Measurements from ENCODE around the gene RCAN2. TPM values are rescaled to one million over a fixed set of nuclear protein-coding genes. Genes with fewer than 3 reads are reported as not detected.

Gene RCAN2
- total RNA-seq, 1 experiment from 2014 or later = 0.05 TPM

DNA sequence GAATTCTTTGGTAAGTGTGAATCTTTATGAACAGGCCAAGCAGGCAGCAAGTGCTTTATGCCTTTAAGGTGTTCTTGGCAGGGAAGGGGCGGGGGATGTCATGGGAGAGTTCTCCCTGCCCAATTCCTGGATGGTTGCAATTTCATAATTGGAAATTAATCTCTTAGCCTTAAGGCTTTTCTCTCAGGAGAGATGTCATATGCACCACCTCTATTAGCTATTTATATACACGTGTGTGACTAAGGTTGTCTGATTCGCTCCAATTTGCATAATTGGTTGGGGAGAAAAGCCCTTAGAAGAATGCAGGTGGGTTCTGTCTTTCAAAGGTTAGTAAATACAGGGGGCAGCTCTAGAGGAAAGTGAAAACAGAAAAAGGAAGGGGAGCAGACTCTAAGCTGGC, 315.3 kb downstream of the RCAN2 start:
- ATAC-seq (no peak), DNase-seq (ENCODE audit: low read depth, low spot score) (no peak)
- ChIA-PET CTCF (no interaction called here), POLR2A (no interaction called here)
- H3K9me3 ChIP-seq (ENCODE audit: control insufficient read depth, insufficient read depth, low read depth, low read length) = no peaks in the 10 kb centered on the region
- in situ Hi-C loops (cut with HindIII; ENCODE audit: low pct_unique_long_range_greater_than_20kb, low sequenced_read_pairs) (no loop called here), intact Hi-C loops (cut with micrococcal nuclease; ENCODE audit: unreplicated experiment) (no loop called here)
- TF ChIP-seq TCF7L2 (IDR thresholded peaks at IDR 0.05; ENCODE audit: low read depth, low read length) (no peak), SIN3A (IDR thresholded peaks at IDR 0.05; ENCODE audit: borderline replicate concordance, insufficient read depth, low read depth, low read length) (no peak), REST (IDR thresholded peaks at IDR 0.05; ENCODE audit: insufficient read depth in 1 of 2, low read depth in 2 of 2, low read length in 1 of 2) (no peak), CTCF (IDR thresholded peaks at IDR 0.05) (no peak), POLR2AphosphoS5 (IDR thresholded peaks at IDR 0.05; ENCODE audit: low read depth, low read length) (no peak)
- H3K4me3 ChIP-seq (ENCODE audit: low read depth in 2 of 2, low read length in 2 of 2) = no peak overlapping the region
- no TSS peak for BruUV-seq (replicated peaks)
- H3K4me1 ChIP-seq (ENCODE audit: control insufficient read depth, insufficient read depth, low read length) = no peaks in the 10 kb centered on the region
- peaks cover 6% of the 10 kb centered on the region for H3K27me3 ChIP-seq (ENCODE audit: control insufficient read depth, insufficient read depth, low read length)
- H3K27ac ChIP-seq (ENCODE audit: low read length) = no peak overlapping the region
- no peaks in the 10 kb centered on the region for H3K36me3 ChIP-seq (ENCODE audit: control insufficient read depth, insufficient read depth, low read length)

GRCh38 chr6:46175446-46175845, 315.8 kb downstream of the RCAN2 start:
- TF ChIP-seq TCF7L2 (IDR thresholded peaks at IDR 0.05; ENCODE audit: low read depth, low read length) (no peak), SIN3A (IDR thresholded peaks at IDR 0.05; ENCODE audit: borderline replicate concordance, insufficient read depth, low read depth, low read length) (no peak), REST (IDR thresholded peaks at IDR 0.05; ENCODE audit: insufficient read depth in 1 of 2, low read depth in 2 of 2, low read length in 1 of 2) (no peak), POLR2AphosphoS5 (IDR thresholded peaks at IDR 0.05; ENCODE audit: low read depth, low read length) (no peak), CTCF (IDR thresholded peaks at IDR 0.05) (no peak)
- Histone ChIP-seq H3K9me3 (ENCODE audit: control insufficient read depth, insufficient read depth, low read depth, low read length) (no peaks in the 10 kb centered on the region), H3K27ac (ENCODE audit: low read length) (no peak overlapping the region), H3K36me3 (ENCODE audit: control insufficient read depth, insufficient read depth, low read length) (no peaks in the 10 kb centered on the region; the same call in 1 of the 2 replicates), H3K27me3 (ENCODE audit: control insufficient read depth, insufficient read depth, low read length) (peaks cover 6% of the 10 kb centered on the region), H3K4me1 (ENCODE audit: control insufficient read depth, insufficient read depth, low read length) (no peaks in the 10 kb centered on the region; the same call in 1 of the 2 replicates), H3K4me3 (ENCODE audit: low read depth in 2 of 2, low read length in 2 of 2) (no peak overlapping the region)
- no TSS peak for BruUV-seq (replicated peaks)
- in situ Hi-C loops (cut with HindIII; ENCODE audit: low pct_unique_long_range_greater_than_20kb, low sequenced_read_pairs) (no loop called here), intact Hi-C loops (cut with micrococcal nuclease; ENCODE audit: unreplicated experiment) (no loop called here)
- no peak for DNase-seq (ENCODE audit: low read depth, low spot score)
- ChIA-PET POLR2A (interaction anchor here (0.6 kb wide), 1 partner anchor 21 kb away, joined by 3 read pairs; no protein-coding TSS in a partner anchor), CTCF (no interaction called here)
- ATAC-seq = no peak
